Stimulated activated CD8-positive, alpha-beta memory T cell treated with anti-CD3 and anti-CD28 coated beads, Interleukin-4, amount 100 ng/mL, for 1 hour (primary cell): ENCODE results near the gene DTX3.
"Not testable (repeated sequence)": the region's sequence is repeated elsewhere in the genome, so short reads cannot be mapped to it uniquely, and the experiment has no call there.

Experiments
- DNase-seq, 2 donors: peaks; one replicate each; pipeline ENCODE4 v3.0.0-alpha.2; 2020; ENCODE audit warnings: low read depth in 2 of 2, low spot score in 1 of 2

The DTX3 gene

GRCh38 chr12:57604454-57604991, at the start of gene DTX3:
Gene DTX3, plus strand, starts transcription at chr12:57604824. Its CDS starts 1,694 bp downstream, at chr12:57606518.
- DNase-seq = no peak

- no peak for DNase-seq
These were observed 49.7 kb upstream of the DTX3 start for GRCh38 chr12:57554897-57555296.

GRCh38 chr12:57558864-57559263, 45.8 kb upstream of the DTX3 start:
- no peak for DNase-seq

- DNase-seq = no peak
These were observed 44.1 kb upstream of the DTX3 start for GRCh38 chr12:57560516-57560915.

GRCh38 chr12:57561117-57561516, 43.5 kb upstream of the DTX3 start:
- not testable (repeated sequence) for DNase-seq

- no peak for DNase-seq
These were observed 41.3 kb upstream of the DTX3 start for GRCh38 chr12:57563358-57563757.

- no peak for DNase-seq
These were observed 40.4 kb upstream of the DTX3 start for GRCh38 chr12:57564178-57564740.

- DNase-seq = no peak
These were observed 35.8 kb upstream of the DTX3 start for GRCh38 chr12:57568838-57569237.

GRCh38 chr12:57569858-57570257, 34.8 kb upstream of the DTX3 start:
- no peak for DNase-seq

GRCh38 chr12:57570438-57570837, 34.2 kb upstream of the DTX3 start:
- not testable (repeated sequence) for DNase-seq

- DNase-seq = no peak
These were observed 32.5 kb upstream of the DTX3 start for GRCh38 chr12:57571926-57572762.

- DNase-seq = no peak
These were observed 29.8 kb upstream of the DTX3 start for GRCh38 chr12:57574795-57575194.

GRCh38 chr12:57575771-57576612, 28.6 kb upstream of the DTX3 start:
- DNase-seq = no peak

GRCh38 chr12:57576613-57577160, 27.9 kb upstream of the DTX3 start:
- no peak for DNase-seq

GRCh38 chr12:57577981-57578758, 26.5 kb upstream of the DTX3 start:
- DNase-seq = no peak

GRCh38 chr12:57579011-57579410, 25.6 kb upstream of the DTX3 start:
- no peak for DNase-seq

- DNase-seq = no peak
These were observed 24.8 kb upstream of the DTX3 start for GRCh38 chr12:57579677-57580465.

GRCh38 chr12:57580466-57580795, 24.2 kb upstream of the DTX3 start:
- DNase-seq = no peak

- DNase-seq = no peak
These were observed 22.8 kb upstream of the DTX3 start for GRCh38 chr12:57581802-57582201.

GRCh38 chr12:57582440-57582839, 22.2 kb upstream of the DTX3 start:
- DNase-seq = no peak
